ENCODE data around the gene ARAP3. TPM values are rescaled to one million over a fixed set of nuclear protein-coding genes. Genes with fewer than 3 reads are reported as not detected.

Gene ARAP3
- total and polyA plus RNA-seq, 2 donors (not counting 3 experiments of a cell fraction or from before 2014, with no cell fraction given), result 60.6 to 136 TPM

- no peak overlapping the region for H3K4me3 ChIP-seq (replicated peaks in 1 of 3; ENCODE audit: insufficient read depth in 1 of 3, low read depth in 1 of 3, low read length in 3 of 3)
- no peaks in the 10 kb centered on the region for H3K27me3 ChIP-seq (ENCODE audit: control insufficient read depth in 2 of 2, insufficient read depth in 2 of 2, low read length in 2 of 2)
- TF ChIP-seq MAX (IDR thresholded peaks at IDR 0.05; ENCODE audit: insufficient read depth, insufficient read length) (no peak), EZH2 (IDR thresholded peaks at IDR 0.05; ENCODE audit: borderline replicate concordance, low read depth, low read length, severe bottlenecking) (no peak), POLR2A (IDR thresholded peaks at IDR 0.05; ENCODE audit: low read depth, low read length) (no peak), POLR2AphosphoS5 (IDR thresholded peaks at IDR 0.05; ENCODE audit: insufficient read depth, low read depth, low read length) (no peak), GATA2 (IDR thresholded peaks at IDR 0.05; ENCODE audit: insufficient read depth, insufficient read length, low read depth, low read length) (no peak), MYC (IDR thresholded peaks at IDR 0.05; ENCODE audit: low read depth, low read length) (no peak), FOS (IDR thresholded peaks at IDR 0.05; ENCODE audit: borderline replicate concordance, insufficient read depth, low read length) (no peak), CTCF (IDR thresholded peaks at IDR 0.05; ENCODE audit: extremely low read depth in 1 of 2, insufficient read depth in 1 of 2, low read depth in 1 of 2, low read length in 2 of 2) (no peak), JUN (IDR thresholded peaks at IDR 0.05; ENCODE audit: borderline replicate concordance, insufficient read depth, insufficient read length, low read depth) (no peak)
- peaks cover 19% of the 10 kb centered on the region for H3K4me1 ChIP-seq (ENCODE audit: control insufficient read depth, extremely low read depth, insufficient read depth, low read length)
- DNase-seq (ENCODE audit: low read depth, low spot score), result no peak
- H2AFZ ChIP-seq (ENCODE audit: low read depth, low read length), result no peak overlapping the region
- ChIA-PET POLR2A (interaction anchor here (1.1 kb wide), 1 partner anchor 31 kb away, joined by 3 read pairs; no protein-coding TSS in a partner anchor), CTCF (interaction anchor here (1.0 to 14.7 kb wide), 3 partner anchors 17 to 43 kb away, joined by 3 to 163 read pairs (median 63); partner anchors contain the start of gene DIAPH1)
- H3K9ac ChIP-seq (replicated peaks; ENCODE audit: extremely low read depth, insufficient read depth, low read length), result no peak overlapping the region
- peaks cover 30% of the 10 kb centered on the region for H3K79me2 ChIP-seq (ENCODE audit: control insufficient read depth, insufficient read depth, low read length)
- no peak overlapping the region for H3K27ac ChIP-seq (ENCODE audit: insufficient read depth, low read depth, low read length)
- peaks cover 5% of the 10 kb centered on the region for H4K20me1 ChIP-seq (replicated peaks; ENCODE audit: control insufficient read depth, extremely low read depth, insufficient read depth, low read length)
- intact Hi-C loops (cut with micrococcal nuclease), result no loop called here
- peaks cover 1 to 3% of the 10 kb centered on the region in 2 experiments for H3K36me3 ChIP-seq (ENCODE audit: control insufficient read depth in 2 of 2, extremely low read depth in 1 of 2, insufficient read depth in 2 of 2, low read length in 2 of 2)
- no peaks in the 10 kb centered on the region for H3K9me1 ChIP-seq (replicated peaks; ENCODE audit: control insufficient read depth, extremely low read depth, insufficient read depth, low read length)
- H3K9me3 ChIP-seq (replicated peaks; ENCODE audit: control insufficient read depth, insufficient read depth, low read length), result no peaks in the 10 kb centered on the region
- no TSS peak for BruUV-seq (replicated peaks)
- no peak overlapping the region for H3K4me2 ChIP-seq (ENCODE audit: insufficient read depth, low read length)
- FAIRE-seq, result no peak
- dilution Hi-C loops (cut with MboI; ENCODE audit: extremely low pct_ligation_motif_present, low sequenced_read_pairs), result no loop called here
These were observed 47.3 kb downstream of the ARAP3 start for GRCh38 chr5:141634720-141635119.

Data from endothelial cell of umbilical vein (primary cell).